HepG2 (cell line): ENCODE results near the gene KLHDC4. TPM values are rescaled to one million over a fixed set of nuclear protein-coding genes. Genes with fewer than 3 reads are reported as not detected.

Experiments
- BHLHE40 ChIP-seq: IDR thresholded peaks from 2 replicates; pipeline ENCODE4 v1.6.1; 2011; ENCODE audit warnings: low read length, improper control_type of control experiment
- CC2D1A ChIP-seq: sonication (generic); formaldehyde crosslinking; IDR thresholded peaks from 2 replicates; pipeline ENCODE4 v1.8.1; 2023; ENCODE audit warnings: mild to moderate bottlenecking, missing genetic modification reagents
- HNRNPUL1 ChIP-seq: fragments of 200-400 bp; formaldehyde crosslinking; IDR thresholded peaks from 2 replicates; pipeline ENCODE4 v1.6.1; 2017; ENCODE audit warnings: low read depth, mild to moderate bottlenecking, low read length, moderate library complexity
- MED1 ChIP-seq: sonication (generic); formaldehyde crosslinking; IDR thresholded peaks from 2 replicates; pipeline ENCODE4 v1.4.0; 2020; ENCODE audit warnings: missing genetic modification reagents
- MED13 ChIP-seq: sonication (generic); formaldehyde crosslinking; IDR thresholded peaks from 2 replicates; pipeline ENCODE4 v1.5.0; 2020; ENCODE audit warnings: missing genetic modification reagents
- NFE2L1 ChIP-seq: sonication (generic); formaldehyde crosslinking; IDR thresholded peaks from 2 replicates; pipeline ENCODE4 v1.4.0; 2020; ENCODE audit warnings: missing genetic modification reagents, mild to moderate bottlenecking, borderline replicate concordance
- NONO ChIP-seq, 2 experiments: fragments of 450-650 bp in 1 of 2; sonication (generic) in 1 of 2; formaldehyde crosslinking in 1 of 2; IDR thresholded peaks in 1 of 2; conservative IDR thresholded peaks in 1 of 2; 2 replicates each; pipeline versions ENCODE4 v1.6.1 to v1.8.0; 2017 to 2022; ENCODE audit warnings: mild to moderate bottlenecking in 1 of 2, missing genetic modification reagents in 1 of 2, moderate library complexity in 1 of 2
- RXRA ChIP-seq: sonication (generic); formaldehyde crosslinking; IDR thresholded peaks from 2 replicates; pipeline ENCODE4 v1.5.1; 2020; ENCODE audit warnings: missing genetic modification reagents
- ZFP36L1 ChIP-seq: sonication (generic); formaldehyde crosslinking; IDR thresholded peaks from 2 replicates; pipeline ENCODE4 v1.8.0; 2022; ENCODE audit warnings: mild to moderate bottlenecking, missing genetic modification reagents, moderate library complexity
- ZNF331 ChIP-seq: sonication (generic); formaldehyde crosslinking; IDR thresholded peaks from 2 replicates; pipeline ENCODE4 v1.4.0; 2020; ENCODE audit warnings: missing genetic modification reagents
- polyA plus RNA-seq, 8 experiments: library from polyadenylated mRNA; depleted of rRNA in 3 of 8; stranded (reverse) in 7 of 8; unstranded in 1 of 8; fragments of >200 nt; fragmentation: Illumina TruSeq in 4 of 8; extraction: Trizol in 4 of 8; gene quantifications; 2 replicates each; pipeline versions ENCODE4 v1.2.1 to v1.2.3, GENCODE V29; 2011 to 2016; ENCODE audit warnings: low read depth in 4 of 8, missing spikeins in 1 of 8, mixed read lengths in 1 of 8; ENCODE audit not compliant: insufficient read depth in 1 of 8
- total RNA-seq, 5 experiments: library from RNA; depleted of rRNA; stranded (reverse); fragments of >200 nt; fragmentation: Illumina TruSeq; extraction: Trizol; gene quantifications; 2 replicates each; pipeline ENCODE4 v1.2.3, GENCODE V29; 2016; ENCODE audit warnings: low read depth in 1 of 5
- TF ChIP-seq, protein P1 (sequence below): IDR thresholded peaks from 2 replicates; pipeline ENCODE4 v1.6.1; 2012; ENCODE audit warnings: low read length, improper control_type of control experiment
- TF ChIP-seq, protein P2 (sequence below): sonication (generic); formaldehyde crosslinking; IDR thresholded peaks from 2 replicates; pipeline ENCODE4 v1.4.0; 2020; ENCODE audit warnings: missing genetic modification reagents
- TF ChIP-seq, protein P3 (sequence below), 2 experiments: sonication (generic) in 1 of 2; formaldehyde crosslinking in 1 of 2; IDR thresholded peaks; 2 replicates each; pipeline versions ENCODE4 v1.5.1 to v1.6.1; 2011 to 2020; ENCODE audit warnings: borderline replicate concordance in 1 of 2, low read depth in 1 of 2, low read length in 1 of 2, mild to moderate bottlenecking in 1 of 2, missing genetic modification reagents in 1 of 2, moderate library complexity in 1 of 2
- TF ChIP-seq, protein P4 (sequence below): sonication (generic); formaldehyde crosslinking; IDR thresholded peaks from 2 replicates; pipeline ENCODE4 v1.5.0; 2020; ENCODE audit warnings: mild to moderate bottlenecking, missing genetic modification reagents, moderate library complexity

The KLHDC4 gene
- total and polyA plus RNA-seq, 2 of the 13 experiments (the other 11 are each of a cell fraction or from before 2014, with no cell fraction given), result 18.7 to 31.8 TPM

DNA sequence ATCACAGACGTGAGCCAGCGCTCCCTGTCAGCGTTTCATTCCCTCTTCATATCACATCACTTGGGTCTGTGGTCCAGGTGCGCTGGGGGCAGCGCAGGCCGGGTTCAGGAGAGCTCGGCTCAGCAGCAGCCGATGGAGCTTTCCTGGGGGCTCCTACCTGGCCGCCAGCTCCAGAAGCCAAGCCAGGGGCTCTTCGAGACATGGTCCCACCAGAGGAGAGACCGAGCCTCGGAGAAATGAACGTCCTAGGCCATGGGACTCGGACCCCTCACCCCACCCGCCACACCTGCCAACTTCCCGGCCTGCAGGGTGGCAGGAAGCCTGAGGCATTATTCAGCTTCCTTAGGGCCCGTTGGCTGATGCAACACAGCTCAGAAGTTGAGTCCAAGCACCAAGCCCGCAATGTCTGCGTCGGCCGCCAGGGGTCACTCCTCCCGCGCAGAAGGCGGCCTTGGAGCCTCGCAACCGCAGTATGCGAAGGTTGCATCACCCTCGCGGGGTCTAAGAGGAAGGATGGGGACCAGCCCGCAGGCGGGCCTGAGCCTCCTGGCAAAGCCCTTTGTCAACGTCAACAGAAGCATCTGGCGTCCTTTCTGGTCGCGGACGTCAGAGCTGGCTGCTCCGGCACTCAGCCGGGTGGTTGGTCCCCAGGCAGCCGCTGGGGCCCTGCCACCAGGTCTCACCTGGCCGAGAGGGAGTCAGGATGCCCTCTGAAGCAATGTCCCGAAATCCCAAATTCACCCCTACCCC, 13.2 kb upstream of the KLHDC4 start (continued):
- TF ChIP-seq, protein P1, sequence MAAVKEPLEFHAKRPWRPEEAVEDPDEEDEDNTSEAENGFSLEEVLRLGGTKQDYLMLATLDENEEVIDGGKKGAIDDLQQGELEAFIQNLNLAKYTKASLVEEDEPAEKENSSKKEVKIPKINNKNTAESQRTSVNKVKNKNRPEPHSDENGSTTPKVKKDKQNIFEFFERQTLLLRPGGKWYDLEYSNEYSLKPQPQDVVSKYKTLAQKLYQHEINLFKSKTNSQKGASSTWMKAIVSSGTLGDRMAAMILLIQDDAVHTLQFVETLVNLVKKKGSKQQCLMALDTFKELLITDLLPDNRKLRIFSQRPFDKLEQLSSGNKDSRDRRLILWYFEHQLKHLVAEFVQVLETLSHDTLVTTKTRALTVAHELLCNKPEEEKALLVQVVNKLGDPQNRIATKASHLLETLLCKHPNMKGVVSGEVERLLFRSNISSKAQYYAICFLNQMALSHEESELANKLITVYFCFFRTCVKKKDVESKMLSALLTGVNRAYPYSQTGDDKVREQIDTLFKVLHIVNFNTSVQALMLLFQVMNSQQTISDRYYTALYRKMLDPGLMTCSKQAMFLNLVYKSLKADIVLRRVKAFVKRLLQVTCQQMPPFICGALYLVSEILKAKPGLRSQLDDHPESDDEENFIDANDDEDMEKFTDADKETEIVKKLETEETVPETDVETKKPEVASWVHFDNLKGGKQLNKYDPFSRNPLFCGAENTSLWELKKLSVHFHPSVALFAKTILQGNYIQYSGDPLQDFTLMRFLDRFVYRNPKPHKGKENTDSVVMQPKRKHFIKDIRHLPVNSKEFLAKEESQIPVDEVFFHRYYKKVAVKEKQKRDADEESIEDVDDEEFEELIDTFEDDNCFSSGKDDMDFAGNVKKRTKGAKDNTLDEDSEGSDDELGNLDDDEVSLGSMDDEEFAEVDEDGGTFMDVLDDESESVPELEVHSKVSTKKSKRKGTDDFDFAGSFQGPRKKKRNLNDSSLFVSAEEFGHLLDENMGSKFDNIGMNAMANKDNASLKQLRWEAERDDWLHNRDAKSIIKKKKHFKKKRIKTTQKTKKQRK, result no peak
- TF ChIP-seq ZFP36L1, result peak; percentile 76
- TF ChIP-seq MED1 (CRISPR knock-in tag), result peak; percentile 98
- TF ChIP-seq MED13 (CRISPR knock-in tag), result peak; percentile 91
- TF ChIP-seq, protein P2, sequence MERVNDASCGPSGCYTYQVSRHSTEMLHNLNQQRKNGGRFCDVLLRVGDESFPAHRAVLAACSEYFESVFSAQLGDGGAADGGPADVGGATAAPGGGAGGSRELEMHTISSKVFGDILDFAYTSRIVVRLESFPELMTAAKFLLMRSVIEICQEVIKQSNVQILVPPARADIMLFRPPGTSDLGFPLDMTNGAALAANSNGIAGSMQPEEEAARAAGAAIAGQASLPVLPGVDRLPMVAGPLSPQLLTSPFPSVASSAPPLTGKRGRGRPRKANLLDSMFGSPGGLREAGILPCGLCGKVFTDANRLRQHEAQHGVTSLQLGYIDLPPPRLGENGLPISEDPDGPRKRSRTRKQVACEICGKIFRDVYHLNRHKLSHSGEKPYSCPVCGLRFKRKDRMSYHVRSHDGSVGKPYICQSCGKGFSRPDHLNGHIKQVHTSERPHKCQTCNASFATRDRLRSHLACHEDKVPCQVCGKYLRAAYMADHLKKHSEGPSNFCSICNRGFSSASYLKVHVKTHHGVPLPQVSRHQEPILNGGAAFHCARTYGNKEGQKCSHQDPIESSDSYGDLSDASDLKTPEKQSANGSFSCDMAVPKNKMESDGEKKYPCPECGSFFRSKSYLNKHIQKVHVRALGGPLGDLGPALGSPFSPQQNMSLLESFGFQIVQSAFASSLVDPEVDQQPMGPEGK (CRISPR knock-in tag), result peak; percentile 90
- peak; percentile 74 for TF ChIP-seq BHLHE40
- TF ChIP-seq, protein P3, sequence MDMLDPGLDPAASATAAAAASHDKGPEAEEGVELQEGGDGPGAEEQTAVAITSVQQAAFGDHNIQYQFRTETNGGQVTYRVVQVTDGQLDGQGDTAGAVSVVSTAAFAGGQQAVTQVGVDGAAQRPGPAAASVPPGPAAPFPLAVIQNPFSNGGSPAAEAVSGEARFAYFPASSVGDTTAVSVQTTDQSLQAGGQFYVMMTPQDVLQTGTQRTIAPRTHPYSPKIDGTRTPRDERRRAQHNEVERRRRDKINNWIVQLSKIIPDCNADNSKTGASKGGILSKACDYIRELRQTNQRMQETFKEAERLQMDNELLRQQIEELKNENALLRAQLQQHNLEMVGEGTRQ (IDR thresholded peaks at IDR 0.05; ENCODE audit: low read depth, low read length), result no peak
- TF ChIP-seq, protein P3 (CRISPR knock-in tag; IDR thresholded peaks at IDR 0.05; ENCODE audit: borderline replicate concordance), result no peak; the same call in 1 of the 2 replicates
- no peak for TF ChIP-seq NONO (IDR thresholded peaks at IDR 0.05)
- peak; percentile 93 for TF ChIP-seq NONO (CRISPR knock-in tag; conservative IDR thresholded peaks at IDR 0.05)
- TF ChIP-seq CC2D1A (CRISPR knock-in tag), result no peak
- peak; percentile 98 for TF ChIP-seq ZNF331 (CRISPR knock-in tag)
- peak; percentile 83 for TF ChIP-seq NFE2L1 (CRISPR knock-in tag)
- peak; percentile 85 for TF ChIP-seq RXRA (CRISPR knock-in tag)
- no peak for TF ChIP-seq HNRNPUL1
- TF ChIP-seq, protein P4, sequence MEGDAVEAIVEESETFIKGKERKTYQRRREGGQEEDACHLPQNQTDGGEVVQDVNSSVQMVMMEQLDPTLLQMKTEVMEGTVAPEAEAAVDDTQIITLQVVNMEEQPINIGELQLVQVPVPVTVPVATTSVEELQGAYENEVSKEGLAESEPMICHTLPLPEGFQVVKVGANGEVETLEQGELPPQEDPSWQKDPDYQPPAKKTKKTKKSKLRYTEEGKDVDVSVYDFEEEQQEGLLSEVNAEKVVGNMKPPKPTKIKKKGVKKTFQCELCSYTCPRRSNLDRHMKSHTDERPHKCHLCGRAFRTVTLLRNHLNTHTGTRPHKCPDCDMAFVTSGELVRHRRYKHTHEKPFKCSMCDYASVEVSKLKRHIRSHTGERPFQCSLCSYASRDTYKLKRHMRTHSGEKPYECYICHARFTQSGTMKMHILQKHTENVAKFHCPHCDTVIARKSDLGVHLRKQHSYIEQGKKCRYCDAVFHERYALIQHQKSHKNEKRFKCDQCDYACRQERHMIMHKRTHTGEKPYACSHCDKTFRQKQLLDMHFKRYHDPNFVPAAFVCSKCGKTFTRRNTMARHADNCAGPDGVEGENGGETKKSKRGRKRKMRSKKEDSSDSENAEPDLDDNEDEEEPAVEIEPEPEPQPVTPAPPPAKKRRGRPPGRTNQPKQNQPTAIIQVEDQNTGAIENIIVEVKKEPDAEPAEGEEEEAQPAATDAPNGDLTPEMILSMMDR (CRISPR knock-in tag), result peak; percentile 100
